SK-N-MC (cell line): ENCODE measurements around the gene ZNF764.

Experiments
- EZH2 ChIP-seq: fragments of 200-600 bp; sonication (generic); IDR thresholded peaks from one replicate; pipeline ENCODE4 v1.6.1; 2017; ENCODE audit warnings: antibody characterized with exemption
- FOXP2 ChIP-seq: optimal IDR thresholded peaks from 2 replicates; pipeline ENCODE3; 2011; ENCODE audit warnings: mild to moderate bottlenecking, moderate library complexity; ENCODE audit not compliant: insufficient read depth; ENCODE audit errors: extremely low read length, control extremely low read depth
- POLR2AphosphoS5 ChIP-seq: IDR thresholded peaks from 2 replicates; pipeline ENCODE4 v1.6.1; 2012; ENCODE audit warnings: mild to moderate bottlenecking, low read depth, low read length, borderline replicate concordance

GRCh38 chr16:30534368-30535105 is 23.6 kb downstream of the ZNF764 start, which contains the start of gene ZNF747:
- no peak for TF ChIP-seq EZH2
- peak; percentile 86 for TF ChIP-seq POLR2AphosphoS5
- TF ChIP-seq FOXP2: no peak
